ENCODE results near the gene ASCC3.

- TF ChIP-seq POLR2A (IDR thresholded peaks at IDR 0.05) = no peak
- no peak for TF ChIP-seq CTCF (IDR thresholded peaks at IDR 0.05)
Observed at GRCh38 chr6:100509101-100509500, 372.0 kb downstream of the ASCC3 start.

All from tibial nerve (tissue), 3 donors.